Liver (tissue), 9 donors: ENCODE measurements around the gene RIMBP2. TPM values are rescaled to one million over a fixed set of nuclear protein-coding genes. Genes with fewer than 3 reads are reported as not detected.

Experiments used
- DNase-seq: peaks from one replicate; pipeline ENCODE4 v3.0.0-alpha.2; 2017; ENCODE audit warnings: low spot score
- H3K27ac ChIP-seq, 2 donors: one replicate each; pipeline ENCODE4 v1.7.0; 2013; ENCODE audit warnings: inconsistent platforms in 2 of 2, low read length in 2 of 2, control low read depth in 1 of 2, low read depth in 1 of 2, mild to moderate bottlenecking in 1 of 2
- H3K27me3 ChIP-seq, 4 donors: one replicate each; pipeline versions ENCODE4 v1.6.1 to v1.7.0; 2013; ENCODE audit warnings: low read length in 3 of 4, inconsistent platforms in 1 of 4, mild to moderate bottlenecking in 1 of 4, moderate library complexity in 1 of 4; ENCODE audit not compliant: control insufficient read depth in 4 of 4, insufficient read depth in 4 of 4
- H3K36me3 ChIP-seq, 4 donors: one replicate each; pipeline versions ENCODE4 v1.6.1 to v1.7.0; 2013; ENCODE audit warnings: low read length in 3 of 4, mild to moderate bottlenecking in 3 of 4, low read depth in 1 of 4, moderate library complexity in 1 of 4; ENCODE audit not compliant: control insufficient read depth in 4 of 4, insufficient read depth in 3 of 4
- H3K4me1 ChIP-seq, 4 donors: one replicate each; pipeline versions ENCODE4 v1.6.1 to v1.7.0; 2013; ENCODE audit warnings: low read length in 3 of 4, mild to moderate bottlenecking in 3 of 4, moderate library complexity in 1 of 4; ENCODE audit not compliant: control insufficient read depth in 4 of 4, insufficient read depth in 4 of 4
- H3K4me3 ChIP-seq, 3 donors: one replicate each; pipeline versions ENCODE4 v1.6.1 to v1.7.0; 2013; ENCODE audit warnings: low read length in 3 of 3, control low read depth in 1 of 3, low read depth in 1 of 3, mild to moderate bottlenecking in 1 of 3
- H3K9ac ChIP-seq, 2 donors: one replicate each; pipeline ENCODE4 v1.7.0; 2013; ENCODE audit warnings: low read length in 2 of 2, mild to moderate bottlenecking in 2 of 2, moderate library complexity in 2 of 2, control low read depth in 1 of 2, low read depth in 1 of 2
- H3K9me3 ChIP-seq, 4 donors: one replicate each; pipeline versions ENCODE4 v1.6.1 to v1.7.0; 2013; ENCODE audit warnings: low read length in 3 of 4; ENCODE audit not compliant: control insufficient read depth in 4 of 4
- EGR1 ChIP-seq, 2 donors: IDR thresholded peaks; 2 replicates each; pipeline ENCODE4 v1.6.1; 2016 to 2018; ENCODE audit warnings: antibody characterized with exemption in 2 of 2, low read depth in 2 of 2
- FOXA1 ChIP-seq: IDR thresholded peaks from 2 replicates; pipeline ENCODE4 v1.6.1; 2016; ENCODE audit warnings: antibody characterized with exemption
- FOXA2 ChIP-seq: IDR thresholded peaks from 2 replicates; pipeline ENCODE4 v1.6.1; 2016; ENCODE audit warnings: antibody characterized with exemption
- GABPA ChIP-seq, 2 donors: IDR thresholded peaks in 1 of 2; conservative IDR thresholded peaks in 1 of 2; 2 replicates each; pipeline ENCODE4 v1.6.1; 2016; ENCODE audit warnings: antibody characterized with exemption in 2 of 2, mild to moderate bottlenecking in 1 of 2, moderate library complexity in 1 of 2
- HNF4A ChIP-seq, 2 donors: conservative IDR thresholded peaks; 2 replicates each; pipeline ENCODE4 v1.6.1; 2016; ENCODE audit warnings: antibody characterized with exemption in 2 of 2, mild to moderate bottlenecking in 2 of 2
- HNF4G ChIP-seq: IDR thresholded peaks from 2 replicates; pipeline ENCODE4 v1.6.1; 2016; ENCODE audit warnings: antibody characterized with exemption
- JUND ChIP-seq, 2 donors: IDR thresholded peaks; 2 replicates each; pipeline ENCODE4 v1.6.1; 2016; ENCODE audit warnings: antibody characterized with exemption in 2 of 2
- NR2F2 ChIP-seq: IDR thresholded peaks from 2 replicates; pipeline ENCODE4 v1.6.1; 2016; ENCODE audit warnings: antibody characterized with exemption
- RAD21 ChIP-seq, 2 donors: IDR thresholded peaks; 2 replicates each; pipeline ENCODE4 v1.6.1; 2016; ENCODE audit warnings: antibody characterized with exemption in 2 of 2, mild to moderate bottlenecking in 2 of 2
- RXRA ChIP-seq, 2 donors: IDR thresholded peaks; 2 replicates each; pipeline ENCODE4 v1.6.1; 2017 to 2018; ENCODE audit warnings: antibody characterized with exemption in 2 of 2, mild to moderate bottlenecking in 1 of 2
- SP1 ChIP-seq: IDR thresholded peaks from 2 replicates; pipeline ENCODE4 v1.6.1; 2018; ENCODE audit warnings: antibody characterized with exemption, mild to moderate bottlenecking
- TAF1 ChIP-seq: conservative IDR thresholded peaks from 2 replicates; pipeline ENCODE4 v1.6.1; 2016; ENCODE audit warnings: antibody characterized with exemption, mild to moderate bottlenecking
- YY1 ChIP-seq: IDR thresholded peaks from 2 replicates; pipeline ENCODE4 v1.6.1; 2016; ENCODE audit warnings: antibody characterized with exemption, mild to moderate bottlenecking
- WGBS: extraction: QIAGEN DNeasy Blood & Tissue Kit; methylation state at CpG from one replicate; pipeline ENCODE4 v1.1.7; 2013; 5-methylcytosine and 5-hydroxymethylcytosine counted together
- polyA plus RNA-seq, 2 donors: library from polyadenylated mRNA; stranded (reverse) in 1 of 2; unstranded in 1 of 2; fragments of 200-250 nt in 1 of 2; fragments of >200 nt in 1 of 2; fragmentation: Nextera tagmentation in 1 of 2; extraction: Ambion mirVana in 1 of 2; gene quantifications; one replicate each; pipeline versions ENCODE4 v1.2.1 to v1.2.3, GENCODE V29; 2013 to 2015
- total RNA-seq, 2 donors: library from RNA; depleted of rRNA; stranded (reverse); fragments of >200 nt; gene quantifications; one replicate each; pipeline ENCODE4 v1.2.3, GENCODE V29; 2014
- TF ChIP-seq, protein P1 (sequence below): IDR thresholded peaks from 2 replicates; pipeline ENCODE4 v1.6.1; 2016; ENCODE audit warnings: antibody characterized with exemption
- TF ChIP-seq, protein P2 (sequence below): IDR thresholded peaks from 2 replicates; pipeline ENCODE4 v1.6.1; 2016; ENCODE audit warnings: antibody characterized with exemption
- TF ChIP-seq, protein P3 (sequence below): IDR thresholded peaks from 2 replicates; pipeline ENCODE4 v1.6.1; 2016; ENCODE audit warnings: antibody characterized with exemption
- TF ChIP-seq, protein P4 (sequence below): fragments of 150-350 bp; IDR thresholded peaks from 2 replicates; pipeline ENCODE4 v1.5.1; 2017; ENCODE audit warnings: improper control_type of control experiment, low read depth, low read length; ENCODE audit not compliant: missing input control
- TF ChIP-seq, protein P5 (sequence below): IDR thresholded peaks from 2 replicates; pipeline ENCODE4 v1.6.1; 2016; ENCODE audit warnings: antibody characterized with exemption, mild to moderate bottlenecking
- donor health status: healthy.
- donor health status: healthy.
- donor health status: healthy.
- donor health status: healthy.
- donor health status: healthy.

Gene RIMBP2
- total and polyA plus RNA-seq, 4 donors, result 0.01 to 0.17 (median 0.09) TPM; not detected in 1

DNA sequence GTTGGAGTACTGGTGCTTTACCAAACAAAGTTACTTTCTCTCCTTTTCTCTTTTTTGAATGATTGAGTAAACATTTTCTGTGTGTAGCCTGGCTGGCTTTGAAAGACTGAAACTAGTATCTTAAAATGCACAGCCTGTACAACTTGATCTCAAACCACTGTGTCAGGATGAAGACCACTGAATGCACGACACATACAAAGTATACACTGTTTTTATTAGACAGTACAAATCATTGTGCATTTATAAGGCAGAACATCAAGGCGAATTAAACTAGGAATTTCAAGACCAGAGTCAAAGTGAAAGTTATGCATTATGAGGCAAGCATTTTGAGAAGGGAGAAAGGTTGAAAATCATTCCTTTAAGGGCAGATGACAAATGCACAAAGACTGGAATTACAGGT is 319.4 kb downstream of the RIMBP2 start:
- H3K27ac ChIP-seq, result no peak overlapping the region
- TF ChIP-seq FOXA1 (no peak), JUND (IDR thresholded peaks at IDR 0.05) (no peak), SP1 (no peak), HNF4A (conservative IDR thresholded peaks at IDR 0.05) (no peak), TAF1 (no peak), NR2F2 (no peak), FOXA2 (no peak), YY1 (no peak), HNF4G (no peak), GABPA (IDR thresholded peaks at IDR 0.05 in 1 of 2, conservative IDR thresholded peaks at IDR 0.05 in 1 of 2) (no peak), RAD21 (IDR thresholded peaks at IDR 0.05) (no peak), EGR1 (IDR thresholded peaks at IDR 0.05; ENCODE audit: low read depth in 2 of 2) (no peak), RXRA (IDR thresholded peaks at IDR 0.05) (no peak)
- TF ChIP-seq, protein P1, sequence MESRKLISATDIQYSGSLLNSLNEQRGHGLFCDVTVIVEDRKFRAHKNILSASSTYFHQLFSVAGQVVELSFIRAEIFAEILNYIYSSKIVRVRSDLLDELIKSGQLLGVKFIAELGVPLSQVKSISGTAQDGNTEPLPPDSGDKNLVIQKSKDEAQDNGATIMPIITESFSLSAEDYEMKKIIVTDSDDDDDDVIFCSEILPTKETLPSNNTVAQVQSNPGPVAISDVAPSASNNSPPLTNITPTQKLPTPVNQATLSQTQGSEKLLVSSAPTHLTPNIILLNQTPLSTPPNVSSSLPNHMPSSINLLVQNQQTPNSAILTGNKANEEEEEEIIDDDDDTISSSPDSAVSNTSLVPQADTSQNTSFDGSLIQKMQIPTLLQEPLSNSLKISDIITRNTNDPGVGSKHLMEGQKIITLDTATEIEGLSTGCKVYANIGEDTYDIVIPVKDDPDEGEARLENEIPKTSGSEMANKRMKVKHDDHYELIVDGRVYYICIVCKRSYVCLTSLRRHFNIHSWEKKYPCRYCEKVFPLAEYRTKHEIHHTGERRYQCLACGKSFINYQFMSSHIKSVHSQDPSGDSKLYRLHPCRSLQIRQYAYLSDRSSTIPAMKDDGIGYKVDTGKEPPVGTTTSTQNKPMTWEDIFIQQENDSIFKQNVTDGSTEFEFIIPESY, result no peak
- TF ChIP-seq, protein P2, sequence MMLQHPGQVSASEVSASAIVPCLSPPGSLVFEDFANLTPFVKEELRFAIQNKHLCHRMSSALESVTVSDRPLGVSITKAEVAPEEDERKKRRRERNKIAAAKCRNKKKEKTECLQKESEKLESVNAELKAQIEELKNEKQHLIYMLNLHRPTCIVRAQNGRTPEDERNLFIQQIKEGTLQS, result no peak
- TF ChIP-seq, protein P3, sequence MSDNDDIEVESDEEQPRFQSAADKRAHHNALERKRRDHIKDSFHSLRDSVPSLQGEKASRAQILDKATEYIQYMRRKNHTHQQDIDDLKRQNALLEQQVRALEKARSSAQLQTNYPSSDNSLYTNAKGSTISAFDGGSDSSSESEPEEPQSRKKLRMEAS, result no peak
- TF ChIP-seq, protein P4, sequence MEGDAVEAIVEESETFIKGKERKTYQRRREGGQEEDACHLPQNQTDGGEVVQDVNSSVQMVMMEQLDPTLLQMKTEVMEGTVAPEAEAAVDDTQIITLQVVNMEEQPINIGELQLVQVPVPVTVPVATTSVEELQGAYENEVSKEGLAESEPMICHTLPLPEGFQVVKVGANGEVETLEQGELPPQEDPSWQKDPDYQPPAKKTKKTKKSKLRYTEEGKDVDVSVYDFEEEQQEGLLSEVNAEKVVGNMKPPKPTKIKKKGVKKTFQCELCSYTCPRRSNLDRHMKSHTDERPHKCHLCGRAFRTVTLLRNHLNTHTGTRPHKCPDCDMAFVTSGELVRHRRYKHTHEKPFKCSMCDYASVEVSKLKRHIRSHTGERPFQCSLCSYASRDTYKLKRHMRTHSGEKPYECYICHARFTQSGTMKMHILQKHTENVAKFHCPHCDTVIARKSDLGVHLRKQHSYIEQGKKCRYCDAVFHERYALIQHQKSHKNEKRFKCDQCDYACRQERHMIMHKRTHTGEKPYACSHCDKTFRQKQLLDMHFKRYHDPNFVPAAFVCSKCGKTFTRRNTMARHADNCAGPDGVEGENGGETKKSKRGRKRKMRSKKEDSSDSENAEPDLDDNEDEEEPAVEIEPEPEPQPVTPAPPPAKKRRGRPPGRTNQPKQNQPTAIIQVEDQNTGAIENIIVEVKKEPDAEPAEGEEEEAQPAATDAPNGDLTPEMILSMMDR, result no peak
- TF ChIP-seq, protein P5, sequence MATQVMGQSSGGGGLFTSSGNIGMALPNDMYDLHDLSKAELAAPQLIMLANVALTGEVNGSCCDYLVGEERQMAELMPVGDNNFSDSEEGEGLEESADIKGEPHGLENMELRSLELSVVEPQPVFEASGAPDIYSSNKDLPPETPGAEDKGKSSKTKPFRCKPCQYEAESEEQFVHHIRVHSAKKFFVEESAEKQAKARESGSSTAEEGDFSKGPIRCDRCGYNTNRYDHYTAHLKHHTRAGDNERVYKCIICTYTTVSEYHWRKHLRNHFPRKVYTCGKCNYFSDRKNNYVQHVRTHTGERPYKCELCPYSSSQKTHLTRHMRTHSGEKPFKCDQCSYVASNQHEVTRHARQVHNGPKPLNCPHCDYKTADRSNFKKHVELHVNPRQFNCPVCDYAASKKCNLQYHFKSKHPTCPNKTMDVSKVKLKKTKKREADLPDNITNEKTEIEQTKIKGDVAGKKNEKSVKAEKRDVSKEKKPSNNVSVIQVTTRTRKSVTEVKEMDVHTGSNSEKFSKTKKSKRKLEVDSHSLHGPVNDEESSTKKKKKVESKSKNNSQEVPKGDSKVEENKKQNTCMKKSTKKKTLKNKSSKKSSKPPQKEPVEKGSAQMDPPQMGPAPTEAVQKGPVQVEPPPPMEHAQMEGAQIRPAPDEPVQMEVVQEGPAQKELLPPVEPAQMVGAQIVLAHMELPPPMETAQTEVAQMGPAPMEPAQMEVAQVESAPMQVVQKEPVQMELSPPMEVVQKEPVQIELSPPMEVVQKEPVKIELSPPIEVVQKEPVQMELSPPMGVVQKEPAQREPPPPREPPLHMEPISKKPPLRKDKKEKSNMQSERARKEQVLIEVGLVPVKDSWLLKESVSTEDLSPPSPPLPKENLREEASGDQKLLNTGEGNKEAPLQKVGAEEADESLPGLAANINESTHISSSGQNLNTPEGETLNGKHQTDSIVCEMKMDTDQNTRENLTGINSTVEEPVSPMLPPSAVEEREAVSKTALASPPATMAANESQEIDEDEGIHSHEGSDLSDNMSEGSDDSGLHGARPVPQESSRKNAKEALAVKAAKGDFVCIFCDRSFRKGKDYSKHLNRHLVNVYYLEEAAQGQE, result no peak
- 67% methylated on average over 2 of the region's 2 CpGs for WGBS
- no peak overlapping the region for H3K4me3 ChIP-seq
- no peaks in the 10 kb centered on the region for H3K36me3 ChIP-seq
- H3K27me3 ChIP-seq, result no peaks in the 10 kb centered on the region
- H3K9ac ChIP-seq, result no peak overlapping the region
- no peaks in the 10 kb centered on the region for H3K9me3 ChIP-seq
- no peaks in the 10 kb centered on the region for H3K4me1 ChIP-seq
- no peak for DNase-seq
